Stimulated activated naive B cell treated with anti-CD40 and anti-IgM and Interleukin-4, amounts not matched to agents 10 μg/mL and 1 μg/mL and 100 μg/mL, for 72 hours (primary cell): ENCODE data around the gene SYT7.

Experiments
- ATAC-seq, 2 donors: fragments of 150-1000 bp; cut with Tn5 transposase; replicated peaks; 2 replicates each; pipeline ENCODE4 v1.10.0; 2021; ENCODE audit warnings: moderate library complexity in 1 of 2
- DNase-seq: peaks from one replicate; pipeline ENCODE4 v3.0.0; 2021
- H3K27ac Mint-ChIP-seq: one replicate; pipeline ENCODE4 v1.8.0; 2022; ENCODE audit warnings: mild to moderate bottlenecking, mixed read lengths
- H3K27me3 Mint-ChIP-seq, 2 donors: one replicate each; pipeline ENCODE4 v1.8.0; 2022; ENCODE audit warnings: mixed read lengths in 2 of 2
- H3K36me3 Mint-ChIP-seq, 2 donors: one replicate each; pipeline ENCODE4 v1.8.0; 2022; ENCODE audit warnings: mixed read lengths in 2 of 2, mild to moderate bottlenecking in 1 of 2
- H3K4me1 Mint-ChIP-seq, 2 donors: one replicate each; pipeline ENCODE4 v1.8.0; 2022; ENCODE audit warnings: mixed read lengths in 2 of 2, mild to moderate bottlenecking in 1 of 2
- H3K4me3 Mint-ChIP-seq, 2 donors: one replicate each; pipeline ENCODE4 v1.8.0; 2022; ENCODE audit warnings: mild to moderate bottlenecking in 2 of 2, mixed read lengths in 2 of 2, moderate library complexity in 1 of 2
- H3K9me3 Mint-ChIP-seq, 2 donors: one replicate each; pipeline ENCODE4 v1.8.0; 2022; ENCODE audit warnings: mixed read lengths in 2 of 2, mild to moderate bottlenecking in 1 of 2

SYT7 gene

GRCh38 chr11:61538636-61538961 is 42.3 kb downstream of the SYT7 start:
- Mint-ChIP-seq H3K9me3 (no peaks in the 10 kb centered on the region), H3K27ac (no peak overlapping the region), H3K36me3 (no peaks in the 10 kb centered on the region), H3K27me3 (peaks cover 34 to 43% of the 10 kb centered on the region in 2 donors), H3K4me1 (peaks cover 6 to 8% of the 10 kb centered on the region in 2 donors), H3K4me3 (no peak overlapping the region)
- ATAC-seq = no peak
- DNase-seq = no peak

GRCh38 chr11:61537326-61537725 is 43.5 kb downstream of the SYT7 start:
- Mint-ChIP-seq H3K4me1 (peaks cover 6 to 8% of the 10 kb centered on the region in 2 donors), H3K27me3 (peaks cover 38 to 47% of the 10 kb centered on the region in 2 donors), H3K9me3 (no peaks in the 10 kb centered on the region), H3K27ac (no peak overlapping the region), H3K4me3 (no peak overlapping the region), H3K36me3 (no peaks in the 10 kb centered on the region)
- ATAC-seq = no peak
- DNase-seq = no peak

DNA sequence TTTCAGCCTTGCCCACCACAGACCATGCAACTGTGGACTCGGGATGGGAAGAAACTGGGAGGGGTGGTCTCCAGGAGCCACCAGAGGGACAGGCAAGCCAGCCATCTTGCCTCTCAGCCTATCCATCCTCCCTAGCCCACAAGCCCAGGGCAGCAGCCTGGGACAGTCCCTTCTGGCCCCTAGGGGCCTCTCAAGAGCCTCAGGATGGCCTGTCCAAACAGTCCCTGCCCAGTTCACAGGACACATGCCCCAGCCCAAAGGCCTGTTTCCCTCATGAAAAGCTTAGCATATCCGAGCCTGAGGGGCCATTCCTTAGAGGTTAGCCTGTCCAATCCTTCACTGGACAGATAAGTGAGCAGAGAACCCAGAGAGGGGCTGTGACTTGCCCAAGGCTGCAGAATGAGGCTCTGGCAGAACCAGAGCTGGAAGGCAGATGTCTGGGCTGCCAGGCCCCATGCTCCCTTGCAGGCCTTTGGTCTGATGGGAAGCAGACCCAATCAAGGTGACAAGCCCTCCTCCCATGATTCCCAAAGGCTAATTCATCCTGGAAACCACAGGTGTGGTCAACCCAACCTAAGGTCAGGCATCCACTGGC is 44.1 kb downstream of the SYT7 start:
- peaks cover 5 to 7% of the 10 kb centered on the region in 2 donors for H3K4me1 Mint-ChIP-seq
- ATAC-seq (no peak), DNase-seq (no peak)
- H3K36me3 Mint-ChIP-seq = no peaks in the 10 kb centered on the region
- no peak overlapping the region for H3K27ac Mint-ChIP-seq
- peaks cover 37 to 45% of the 10 kb centered on the region in 2 donors for H3K27me3 Mint-ChIP-seq
- H3K9me3 Mint-ChIP-seq = no peaks in the 10 kb centered on the region
- no peak overlapping the region for H3K4me3 Mint-ChIP-seq

GRCh38 chr11:61535998-61536675 is 44.7 kb downstream of the SYT7 start:
- DNase-seq (no peak), ATAC-seq (no peak)
- Mint-ChIP-seq H3K9me3 (no peaks in the 10 kb centered on the region), H3K4me1 (peaks cover under 1 to 1% of the 10 kb centered on the region in 2 donors), H3K4me3 (no peak overlapping the region), H3K27ac (no peak overlapping the region), H3K36me3 (no peaks in the 10 kb centered on the region), H3K27me3 (peaks cover 32 to 41% of the 10 kb centered on the region in 2 donors)

DNA sequence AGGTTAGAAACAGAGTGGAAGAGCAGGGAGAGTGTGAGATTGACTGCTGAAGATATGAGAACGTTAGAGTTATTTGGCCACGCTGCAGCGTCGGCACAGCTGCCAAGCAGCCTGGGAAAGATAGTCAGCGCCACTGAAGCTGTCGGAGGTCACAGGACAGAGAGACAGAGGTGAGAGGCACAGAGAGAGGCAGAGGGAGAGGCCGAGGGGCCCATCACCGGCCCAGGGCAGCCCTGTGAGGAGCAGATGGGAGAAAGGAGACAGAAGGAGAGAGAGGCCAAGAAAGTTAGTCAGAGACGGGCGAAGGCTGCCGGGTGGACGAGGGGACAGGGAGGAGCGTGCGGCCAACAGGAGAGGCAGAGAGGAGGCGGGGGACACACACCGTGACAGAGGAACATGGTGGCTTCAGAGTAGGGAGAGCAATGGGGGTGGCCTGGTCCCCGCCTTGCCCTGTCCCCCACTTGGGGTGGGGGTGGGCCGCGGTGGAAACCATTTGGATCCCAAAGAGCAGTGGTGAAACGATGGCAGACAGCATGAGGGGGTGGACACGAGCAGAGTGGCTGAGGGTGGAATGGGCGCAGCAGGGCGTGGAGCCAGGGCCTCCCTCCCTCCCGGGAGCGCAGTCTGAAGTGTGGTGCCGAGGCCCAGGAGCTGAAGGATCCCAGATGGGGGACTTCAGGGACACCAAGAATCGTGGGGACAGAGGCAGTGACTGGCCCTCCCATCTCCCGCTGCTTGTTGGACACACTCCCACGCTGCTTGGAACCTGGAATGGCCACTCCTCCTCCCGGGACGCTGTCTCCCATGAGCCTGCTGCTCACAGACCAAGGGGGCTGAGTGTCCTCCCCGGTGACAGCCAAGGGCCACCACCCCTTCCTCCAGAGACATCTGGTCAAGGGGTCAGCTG is 45.7 kb downstream of the SYT7 start:
- Mint-ChIP-seq H3K9me3 (no peaks in the 10 kb centered on the region), H3K27ac (no peak overlapping the region), H3K36me3 (no peaks in the 10 kb centered on the region), H3K4me1 (peaks cover 0 to 2% of the 10 kb centered on the region in 2 donors), H3K27me3 (peaks cover 37 to 41% of the 10 kb centered on the region in 2 donors), H3K4me3 (no peak overlapping the region)
- DNase-seq (no peak), ATAC-seq (no peak)

- Mint-ChIP-seq H3K4me1 (peaks cover 0 to 2% of the 10 kb centered on the region in 2 donors), H3K27me3 (peaks cover 36 to 44% of the 10 kb centered on the region in 2 donors), H3K4me3 (no peak overlapping the region), H3K36me3 (no peaks in the 10 kb centered on the region), H3K9me3 (no peaks in the 10 kb centered on the region), H3K27ac (no peak overlapping the region)
- DNase-seq = no peak
- ATAC-seq = no peak
These were observed 46.6 kb downstream of the SYT7 start for GRCh38 chr11:61534025-61534932.

- no peaks in the 10 kb centered on the region for H3K36me3 Mint-ChIP-seq
- no peaks in the 10 kb centered on the region for H3K9me3 Mint-ChIP-seq
- DNase-seq (no peak), ATAC-seq (no peak)
- H3K27ac Mint-ChIP-seq = no peak overlapping the region
- peaks cover 0 to 2% of the 10 kb centered on the region in 2 donors for H3K4me1 Mint-ChIP-seq
- peaks cover 39 to 42% of the 10 kb centered on the region in 2 donors for H3K27me3 Mint-ChIP-seq
- H3K4me3 Mint-ChIP-seq = no peak overlapping the region
These were observed 47.5 kb downstream of the SYT7 start for GRCh38 chr11:61533401-61533800.

- peaks cover 40 to 42% of the 10 kb centered on the region in 2 donors for H3K27me3 Mint-ChIP-seq
These were observed 47.9 kb downstream of the SYT7 start for GRCh38 chr11:61533039-61533375.

DNA sequence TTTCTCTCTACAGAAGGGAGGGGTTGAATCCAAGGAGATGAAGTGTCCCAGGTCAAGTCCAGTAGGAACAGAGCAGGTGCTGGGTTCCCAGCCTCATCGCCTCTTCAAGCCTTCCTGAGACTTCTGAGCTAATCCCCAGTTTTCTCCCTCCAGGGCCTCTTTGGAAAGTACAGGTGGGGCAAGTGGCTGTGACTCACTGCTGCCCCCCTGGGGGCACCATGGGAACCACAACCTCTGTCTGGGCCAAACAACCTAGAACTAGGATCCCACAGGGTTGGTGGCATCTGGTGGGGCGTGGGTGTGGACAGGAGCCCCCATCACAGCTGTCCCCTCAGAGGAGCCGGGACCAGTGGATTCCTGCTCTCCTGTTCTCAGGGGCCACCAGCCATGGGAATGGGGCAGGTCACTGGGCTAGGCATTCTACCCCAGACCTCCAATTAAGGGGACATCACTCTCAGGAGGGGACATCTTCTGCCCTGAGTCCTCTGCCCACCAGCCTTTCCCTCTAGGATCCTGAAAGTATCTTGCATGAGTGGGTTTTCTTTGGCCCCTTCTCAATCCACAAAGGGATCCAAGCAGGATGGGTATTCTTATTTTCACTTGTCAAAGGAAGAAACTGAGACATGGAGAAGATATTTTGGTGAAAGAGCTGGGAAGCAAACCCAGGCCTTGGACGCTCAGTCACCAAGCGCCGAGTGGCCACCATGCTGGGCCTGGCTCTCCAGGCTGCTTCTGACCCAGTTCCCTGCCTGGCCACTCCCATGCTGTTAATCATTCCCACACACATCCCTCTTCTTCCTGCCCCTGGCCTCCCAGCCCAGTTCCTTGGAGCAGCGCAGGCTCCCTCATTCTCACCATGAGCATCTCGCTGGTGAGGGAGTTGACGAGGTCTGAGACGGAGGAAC is 48.5 kb downstream of the SYT7 start:
- H3K4me3 Mint-ChIP-seq = no peak overlapping the region
- H3K9me3 Mint-ChIP-seq = no peaks in the 10 kb centered on the region
- no peak overlapping the region for H3K27ac Mint-ChIP-seq
- no peaks in the 10 kb centered on the region for H3K36me3 Mint-ChIP-seq
- peak; percentile 62 to 68 for ATAC-seq
- DNase-seq = no peak
- H3K4me1 Mint-ChIP-seq = peaks cover 0 to 2% of the 10 kb centered on the region in 2 donors
- H3K27me3 Mint-ChIP-seq = peaks cover 46 to 48% of the 10 kb centered on the region in 2 donors

More at GRCh38 chr11:61533039-61533375, 47.9 kb downstream of the SYT7 start:
- peaks cover 0 to 2% of the 10 kb centered on the region in 2 donors for H3K4me1 Mint-ChIP-seq
- H3K36me3 Mint-ChIP-seq = no peaks in the 10 kb centered on the region
- ATAC-seq (no peak), DNase-seq (no peak)
- H3K9me3 Mint-ChIP-seq = no peaks in the 10 kb centered on the region
- no peak overlapping the region for H3K4me3 Mint-ChIP-seq
- H3K27ac Mint-ChIP-seq = no peak overlapping the region

DNA sequence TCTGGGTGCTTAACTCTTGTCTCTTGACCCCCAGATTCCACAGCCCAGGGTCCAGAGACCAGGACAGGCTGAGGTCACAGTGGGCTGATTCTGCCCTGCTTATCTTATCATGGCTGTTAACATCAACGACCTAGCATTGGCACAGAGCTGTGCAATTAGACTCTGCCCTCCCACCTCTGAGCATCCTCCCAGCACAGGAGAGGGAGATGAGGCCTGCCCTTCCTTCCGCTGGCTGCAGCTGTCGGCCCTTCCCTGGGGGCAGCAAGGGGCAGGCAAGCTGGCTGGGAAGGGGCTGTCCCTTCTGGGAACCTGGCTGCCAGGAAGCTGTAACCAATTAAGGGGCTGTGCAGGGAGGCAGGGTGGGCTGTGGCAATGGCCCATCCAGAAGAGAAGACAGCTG is 49.8 kb downstream of the SYT7 start:
- H3K36me3 Mint-ChIP-seq = no peaks in the 10 kb centered on the region
- DNase-seq = no peak
- ATAC-seq = no peak
- H3K9me3 Mint-ChIP-seq = no peaks in the 10 kb centered on the region
- H3K4me1 Mint-ChIP-seq = peaks cover 0 to 2% of the 10 kb centered on the region in 2 donors
- H3K4me3 Mint-ChIP-seq = peak overlapping the region in 1 of 2 donors; percentile 21
- H3K27ac Mint-ChIP-seq = no peak overlapping the region
- H3K27me3 Mint-ChIP-seq = peaks cover 55 to 56% of the 10 kb centered on the region in 2 donors

GRCh38 chr11:61529537-61530225 is 51.2 kb downstream of the SYT7 start:
- ATAC-seq (no peak), DNase-seq (no peak)
- Mint-ChIP-seq H3K4me1 (peaks cover 0 to 2% of the 10 kb centered on the region in 2 donors), H3K27me3 (peaks cover 57 to 59% of the 10 kb centered on the region in 2 donors), H3K27ac (no peak overlapping the region), H3K9me3 (no peaks in the 10 kb centered on the region), H3K4me3 (no peak overlapping the region), H3K36me3 (no peaks in the 10 kb centered on the region)

DNA sequence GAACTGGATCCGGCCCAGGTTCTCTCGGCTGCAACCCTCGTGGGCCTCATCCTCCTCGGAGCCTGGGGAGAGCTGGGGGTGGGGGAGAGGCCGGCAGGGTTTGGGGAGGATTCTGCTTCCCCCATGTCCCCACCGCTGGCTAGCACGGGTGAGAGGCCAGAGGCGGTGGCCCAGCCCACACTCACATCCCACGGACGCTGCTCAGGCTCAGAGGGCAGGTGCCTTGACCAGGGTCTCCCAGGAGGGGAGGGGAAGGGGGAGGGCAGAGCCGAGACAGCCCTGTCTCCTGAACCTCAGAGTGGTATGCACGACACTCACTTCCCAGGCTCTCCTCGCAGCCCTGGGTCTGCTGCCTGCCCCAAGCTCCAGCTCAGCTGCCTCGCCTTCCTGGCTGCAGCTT is 52.8 kb downstream of the SYT7 start:
- ATAC-seq (no peak), DNase-seq (no peak)
- Mint-ChIP-seq H3K9me3 (no peaks in the 10 kb centered on the region), H3K27ac (no peak overlapping the region), H3K36me3 (no peaks in the 10 kb centered on the region), H3K27me3 (peaks cover 51 to 54% of the 10 kb centered on the region in 2 donors), H3K4me1 (peaks cover 0 to 2% of the 10 kb centered on the region in 2 donors), H3K4me3 (no peak overlapping the region)
